Measurements from ENCODE around the gene RASSF3. TPM values are rescaled to one million over a fixed set of nuclear protein-coding genes. Genes with fewer than 3 reads are reported as not detected.

Gene RASSF3
- total RNA-seq, 1 experiment from 2014 or later: 23.0 TPM

- no peak for DNase-seq (ENCODE audit: low spot score)
Observed at GRCh38 chr12:64669270-64669842, 59.1 kb downstream of the RASSF3 start.

DNA sequence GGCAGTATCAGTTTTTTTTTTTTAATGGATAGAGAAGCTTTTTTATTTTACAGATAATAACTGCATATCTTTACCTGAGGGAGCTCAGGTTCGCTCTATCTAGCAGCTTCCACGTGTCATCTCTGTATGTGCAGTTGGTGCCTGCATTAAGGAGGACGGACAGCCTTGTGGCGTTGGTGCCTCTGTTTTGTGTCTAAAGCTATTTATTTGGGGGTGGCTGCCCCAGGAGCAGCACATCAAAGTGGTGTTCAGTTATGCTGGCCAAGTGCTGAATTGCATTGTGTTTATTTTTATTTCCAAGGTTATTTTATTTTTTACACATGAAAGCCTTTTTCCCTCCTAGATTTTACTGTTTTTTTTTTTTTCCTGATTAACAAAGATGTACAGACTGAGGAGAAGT, 59.7 kb downstream of the RASSF3 start:
- DNase-seq (ENCODE audit: low spot score): no peak

DNA sequence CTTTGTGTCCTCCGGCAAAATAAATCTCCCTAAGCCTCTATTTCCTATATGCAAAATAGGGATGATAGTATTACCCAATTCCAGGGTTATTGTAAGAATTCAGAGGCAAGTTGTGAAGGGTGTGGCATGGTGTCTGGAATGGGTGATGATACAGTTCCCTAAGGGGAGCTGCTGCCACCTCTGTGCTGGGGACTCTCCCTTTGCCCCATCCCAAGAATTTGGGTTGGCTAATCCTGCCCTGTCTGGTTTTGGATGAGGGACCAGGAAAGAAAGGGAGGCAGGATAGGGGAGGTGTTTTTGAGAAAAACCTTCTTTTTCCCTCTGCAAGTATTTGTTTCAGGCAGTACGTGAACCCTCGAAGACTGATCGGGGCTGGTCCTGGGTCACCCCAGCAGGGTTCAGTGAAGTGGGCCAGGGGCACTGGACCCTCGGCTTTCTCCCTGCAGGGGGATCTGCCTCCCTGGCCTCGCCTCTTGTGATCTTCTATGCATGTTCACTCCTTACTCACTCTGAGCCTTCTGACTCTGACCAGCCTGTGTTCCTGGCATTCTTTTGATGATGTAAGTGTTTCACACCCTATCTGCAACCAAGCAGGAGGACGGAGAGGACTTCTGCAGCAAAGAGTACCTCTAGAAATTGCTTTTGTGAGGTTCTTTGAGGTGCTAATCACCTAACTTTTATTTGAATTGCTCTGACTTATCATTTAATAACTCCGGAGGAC, 60.8 kb downstream of the RASSF3 start:
- no peak for DNase-seq (ENCODE audit: low spot score)

- DNase-seq (ENCODE audit: low spot score): no peak
Observed at GRCh38 chr12:64671681-64672080, 61.4 kb downstream of the RASSF3 start.

- peak; percentile 82 for DNase-seq (ENCODE audit: low spot score)
Observed at GRCh38 chr12:64672925-64673409, 62.7 kb downstream of the RASSF3 start.

DNA sequence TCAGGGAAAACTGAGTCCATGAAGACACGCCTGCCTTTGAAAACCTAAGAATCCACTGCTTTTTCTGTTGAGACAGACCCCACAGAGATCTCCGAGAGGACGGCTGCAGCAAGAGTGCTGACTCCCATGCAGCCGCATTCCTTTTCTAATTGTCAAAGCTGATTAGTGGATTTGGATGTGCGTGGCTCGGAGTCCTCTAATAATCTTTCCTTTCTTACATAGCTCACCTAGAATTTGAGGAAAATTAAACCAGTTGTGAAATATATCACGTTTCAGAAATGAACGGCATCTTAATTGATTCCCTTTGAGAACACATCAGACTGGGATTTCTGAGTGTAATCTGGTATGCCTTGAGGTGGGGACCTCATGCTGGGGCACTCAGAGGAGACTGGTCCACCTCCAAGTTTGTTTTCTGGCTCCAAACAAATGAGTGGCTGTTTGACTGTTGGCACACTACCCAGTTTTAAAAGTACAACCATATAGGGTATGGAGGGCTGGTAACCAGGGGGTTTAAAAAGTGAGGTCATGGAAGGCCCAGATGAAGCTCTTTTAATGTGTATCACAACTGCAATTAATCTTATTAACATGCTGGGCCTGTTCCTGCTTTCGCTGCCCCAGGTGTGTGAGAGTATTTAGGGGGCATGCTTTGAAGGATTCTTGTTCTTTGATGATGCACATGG, 63.3 kb downstream of the RASSF3 start:
- DNase-seq (ENCODE audit: low spot score): peak; percentile 69

DNA sequence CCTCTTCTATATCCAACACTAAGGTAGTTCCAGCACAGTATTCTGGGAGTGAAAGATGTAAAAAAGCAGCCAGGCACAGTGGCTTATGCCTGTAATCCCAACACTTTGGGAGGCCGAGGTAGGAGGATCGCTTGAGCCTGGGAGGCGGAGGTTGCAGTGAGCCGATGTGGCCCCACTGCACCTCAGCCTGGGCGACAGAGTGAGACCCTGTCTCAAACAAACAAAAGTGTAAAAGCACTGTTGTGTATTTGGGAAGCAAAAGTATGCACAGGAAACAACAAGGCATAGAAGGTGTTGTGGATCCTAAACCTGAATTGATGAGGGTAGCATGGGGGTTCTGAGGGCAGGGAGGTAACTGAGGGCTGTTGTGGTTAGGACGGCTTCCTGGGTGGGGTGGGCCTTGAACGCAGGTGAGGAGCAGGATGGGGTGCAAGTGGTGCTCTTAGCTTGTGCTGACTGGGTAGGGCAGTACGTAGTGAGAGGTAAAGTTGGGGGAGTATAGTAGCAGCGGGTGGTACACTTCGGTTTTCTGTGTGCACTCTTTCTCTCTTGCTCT, 64.2 kb downstream of the RASSF3 start:
- no peak for DNase-seq (ENCODE audit: low spot score)

- DNase-seq (ENCODE audit: low spot score): peak; percentile 93
Observed at GRCh38 chr12:64675795-64676194, 65.5 kb downstream of the RASSF3 start.

DNA sequence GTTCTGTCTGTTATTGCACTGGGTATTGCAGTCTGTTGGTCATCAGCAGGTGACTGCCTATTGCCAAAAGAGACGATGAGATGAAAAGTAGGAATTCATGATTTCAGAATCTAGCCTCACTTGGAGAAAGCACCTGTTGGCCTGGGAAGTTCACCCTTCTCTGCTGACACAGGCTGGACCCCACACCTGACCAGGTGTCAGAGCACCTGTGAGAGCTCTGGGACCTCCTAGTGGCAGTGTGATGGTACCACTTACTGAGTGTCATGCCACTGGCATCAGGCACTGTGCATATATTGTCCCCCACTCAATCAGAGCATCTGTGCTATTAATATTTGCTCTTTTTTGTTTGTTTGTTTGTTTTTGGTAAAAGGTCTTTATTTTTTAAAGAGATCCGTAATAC, 68.0 kb downstream of the RASSF3 start:
- DNase-seq (ENCODE audit: low spot score): no peak

GRCh38 chr12:64678835-64679234, 68.5 kb downstream of the RASSF3 start:
- no peak for DNase-seq (ENCODE audit: low spot score)

DNA sequence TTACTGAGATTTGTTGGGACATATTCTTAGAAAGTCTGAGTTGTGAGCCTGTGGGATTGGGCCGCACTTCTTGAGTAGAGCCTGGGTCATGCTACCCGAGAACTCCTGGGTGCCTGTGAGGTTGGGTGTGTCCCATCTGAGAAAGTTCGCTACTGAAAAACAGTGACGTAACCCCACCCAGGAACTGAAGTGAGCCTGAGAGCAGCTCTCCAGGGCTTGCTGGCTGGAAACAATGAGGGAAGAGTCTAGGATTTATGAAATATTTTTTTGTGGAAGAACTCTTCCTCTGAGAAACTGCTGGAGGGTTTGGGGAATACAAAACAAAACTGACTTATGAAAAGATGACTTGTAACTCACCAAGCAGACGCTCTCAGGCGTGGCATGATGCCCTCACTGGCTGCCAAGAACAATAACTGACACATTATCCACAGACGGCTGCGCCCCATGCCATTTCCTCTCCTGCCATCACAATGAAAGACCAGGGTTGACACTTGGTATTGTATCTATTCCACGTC, 69.2 kb downstream of the RASSF3 start:
- DNase-seq (ENCODE audit: low spot score): peak; percentile 87

- DNase-seq (ENCODE audit: low spot score): peak; percentile 55
Observed at GRCh38 chr12:64680235-64680634, 69.9 kb downstream of the RASSF3 start.

DNA sequence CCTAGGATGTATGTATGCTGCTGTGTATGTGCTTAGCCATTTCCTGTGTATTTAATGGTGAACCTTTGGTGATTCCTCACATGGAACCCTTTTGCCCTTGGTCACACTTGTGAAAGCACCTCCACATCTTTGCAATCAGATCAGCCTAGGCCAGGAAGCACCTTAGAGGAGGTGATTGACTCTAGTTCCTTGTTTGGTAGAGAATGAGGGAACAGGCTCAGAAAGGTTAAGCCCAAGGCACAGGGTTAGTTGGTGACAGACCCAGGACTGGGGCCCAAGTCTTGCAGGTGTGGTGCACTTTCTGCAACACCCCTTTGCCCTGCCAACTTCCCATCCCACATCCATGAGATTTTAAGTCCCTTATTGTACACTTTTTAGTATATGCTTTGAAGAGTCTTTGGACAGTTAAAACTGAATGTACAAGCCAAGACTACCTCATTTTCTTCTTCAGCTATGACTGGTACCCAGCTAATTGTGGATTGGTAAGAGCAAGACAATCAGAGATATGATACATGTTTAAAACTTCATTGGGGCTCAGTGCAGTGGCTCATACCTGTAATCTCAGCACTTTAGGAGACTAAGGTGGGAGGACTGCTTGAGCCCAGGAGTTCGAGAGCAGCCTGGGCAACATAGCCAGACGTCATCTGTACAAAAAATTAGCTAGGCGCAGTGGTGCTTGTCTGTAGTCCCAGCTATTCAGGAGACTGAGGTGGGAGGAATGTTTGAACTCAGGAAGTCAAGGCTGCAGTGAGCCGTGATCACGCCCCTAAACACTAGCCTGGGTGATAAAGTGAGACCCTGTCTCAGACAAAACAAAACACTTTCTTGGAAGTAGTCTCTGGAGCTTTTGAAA, 71.1 kb downstream of the RASSF3 start:
- DNase-seq (ENCODE audit: low spot score): no peak

DNA sequence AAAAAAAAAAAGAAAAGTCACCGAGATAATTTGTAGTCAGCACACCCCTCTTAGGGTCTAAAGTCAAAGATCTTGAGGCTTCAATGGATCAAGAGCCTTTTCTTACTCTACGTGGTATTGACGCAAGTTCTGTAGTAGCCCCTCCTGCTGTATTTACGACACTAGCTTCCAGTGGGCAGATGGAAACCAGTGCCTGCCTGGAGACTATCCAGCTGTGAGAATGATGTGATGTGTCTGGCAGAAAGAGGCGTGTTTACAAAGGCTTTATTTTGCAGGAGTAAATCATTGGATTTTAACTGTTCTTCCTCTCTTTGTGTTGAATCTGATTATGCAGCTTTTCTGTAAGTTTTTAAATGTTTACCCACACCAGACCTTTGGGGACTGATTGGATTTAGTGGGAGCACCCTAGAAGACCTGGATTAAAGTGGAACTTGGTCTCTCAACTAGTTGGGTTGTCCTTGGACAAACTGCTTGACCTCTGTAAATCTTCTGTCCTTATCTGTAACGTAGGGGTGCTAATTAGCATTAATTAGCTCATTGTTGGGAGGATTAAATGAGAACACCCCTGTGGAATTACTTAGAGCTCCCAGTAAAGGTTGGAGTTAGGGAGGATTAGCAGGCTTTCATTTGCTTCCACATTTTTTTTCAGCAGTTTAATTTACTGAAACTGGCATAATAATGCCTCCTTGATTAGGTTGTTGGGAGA, 72.4 kb downstream of the RASSF3 start:
- peak; percentile 67 for DNase-seq (ENCODE audit: low spot score)

- no peak for DNase-seq (ENCODE audit: low spot score)
Observed at GRCh38 chr12:64683816-64684543, 73.7 kb downstream of the RASSF3 start.

DNA sequence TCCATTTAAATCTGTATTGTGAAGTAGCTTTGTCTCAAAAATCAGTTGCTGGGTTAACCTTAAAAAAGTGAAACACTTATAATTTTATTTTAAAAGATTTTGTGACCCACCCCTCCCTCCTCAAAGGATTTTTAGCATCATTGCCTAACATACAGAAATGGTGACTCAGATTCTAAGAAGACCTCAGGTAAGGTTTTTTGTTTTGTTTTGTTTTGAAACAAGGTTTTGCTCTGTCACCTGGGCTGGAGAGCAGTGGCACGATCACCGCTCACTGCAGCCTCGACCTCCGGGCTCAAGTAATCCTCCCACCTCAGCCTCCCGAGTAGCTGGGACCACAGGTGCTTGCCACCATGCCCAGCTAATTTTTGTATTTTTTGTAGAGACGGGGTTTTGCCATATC, 74.8 kb downstream of the RASSF3 start:
- DNase-seq (ENCODE audit: low spot score): no peak

DNA sequence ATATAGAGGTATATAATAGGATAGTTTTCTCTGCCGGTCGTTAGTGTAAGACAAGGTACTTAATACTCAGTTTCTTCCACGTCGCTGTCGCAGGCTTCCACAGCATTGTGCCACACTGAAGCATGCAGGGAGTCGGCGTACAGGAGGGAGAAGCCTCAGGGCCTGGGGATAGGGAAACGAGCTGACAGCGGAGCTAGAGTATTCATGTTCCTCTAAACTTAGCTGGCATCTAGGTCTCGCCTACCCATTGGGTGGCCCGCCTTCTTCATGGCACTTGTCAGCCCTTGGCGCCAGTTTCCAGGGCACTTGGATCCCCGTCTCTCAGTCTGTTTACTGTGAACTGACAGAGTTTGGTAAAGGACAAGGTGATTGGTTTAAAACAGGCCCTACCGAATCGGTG, 75.3 kb downstream of the RASSF3 start:
- DNase-seq (ENCODE audit: low spot score): no peak

DNA sequence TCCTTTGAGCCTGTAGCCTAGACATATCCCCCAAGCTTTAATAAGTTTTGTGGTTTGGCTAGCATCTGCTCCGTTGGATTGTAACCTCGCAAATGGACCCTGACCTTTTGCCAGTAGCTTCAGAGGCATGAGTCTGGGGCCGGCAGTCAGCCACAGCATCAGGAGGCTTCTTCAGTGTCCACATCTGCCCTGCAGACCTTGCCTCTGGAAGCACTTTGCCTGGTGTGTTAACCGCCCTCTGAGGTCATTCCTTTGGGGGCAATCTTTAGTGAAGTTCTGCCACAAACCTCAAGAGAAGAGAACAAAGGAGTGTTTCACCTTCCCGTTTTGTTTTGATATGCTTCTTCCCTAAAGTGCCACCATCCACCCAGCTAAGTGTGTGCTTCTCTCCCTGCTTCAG, 77.5 kb downstream of the RASSF3 start:
- no peak for DNase-seq (ENCODE audit: low spot score)

- DNase-seq (ENCODE audit: low spot score): no peak
Observed at GRCh38 chr12:64688219-64688618, 77.9 kb downstream of the RASSF3 start.

DNA sequence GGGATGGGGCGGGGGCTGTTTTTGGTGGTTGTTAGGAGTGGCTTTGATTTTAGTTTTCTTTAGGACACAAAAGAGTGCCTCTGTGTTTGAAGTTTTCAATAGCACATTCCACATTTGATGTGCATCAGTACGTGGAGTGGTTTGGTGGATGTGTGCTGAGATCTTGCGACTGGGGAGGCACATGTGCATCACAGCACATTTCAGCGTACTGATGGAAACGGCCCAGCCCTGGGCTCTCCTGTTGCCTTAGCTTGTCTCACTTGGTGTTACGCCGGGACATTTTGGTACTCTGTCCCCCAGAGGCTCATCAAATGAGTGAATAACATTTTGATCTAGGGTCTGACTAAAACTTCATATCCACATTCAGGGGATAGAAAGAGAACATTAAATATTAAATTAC, 78.4 kb downstream of the RASSF3 start:
- DNase-seq (ENCODE audit: low spot score): no peak
